ENCODE results near the gene SNAPC2.

- TF ChIP-seq, protein P1, sequence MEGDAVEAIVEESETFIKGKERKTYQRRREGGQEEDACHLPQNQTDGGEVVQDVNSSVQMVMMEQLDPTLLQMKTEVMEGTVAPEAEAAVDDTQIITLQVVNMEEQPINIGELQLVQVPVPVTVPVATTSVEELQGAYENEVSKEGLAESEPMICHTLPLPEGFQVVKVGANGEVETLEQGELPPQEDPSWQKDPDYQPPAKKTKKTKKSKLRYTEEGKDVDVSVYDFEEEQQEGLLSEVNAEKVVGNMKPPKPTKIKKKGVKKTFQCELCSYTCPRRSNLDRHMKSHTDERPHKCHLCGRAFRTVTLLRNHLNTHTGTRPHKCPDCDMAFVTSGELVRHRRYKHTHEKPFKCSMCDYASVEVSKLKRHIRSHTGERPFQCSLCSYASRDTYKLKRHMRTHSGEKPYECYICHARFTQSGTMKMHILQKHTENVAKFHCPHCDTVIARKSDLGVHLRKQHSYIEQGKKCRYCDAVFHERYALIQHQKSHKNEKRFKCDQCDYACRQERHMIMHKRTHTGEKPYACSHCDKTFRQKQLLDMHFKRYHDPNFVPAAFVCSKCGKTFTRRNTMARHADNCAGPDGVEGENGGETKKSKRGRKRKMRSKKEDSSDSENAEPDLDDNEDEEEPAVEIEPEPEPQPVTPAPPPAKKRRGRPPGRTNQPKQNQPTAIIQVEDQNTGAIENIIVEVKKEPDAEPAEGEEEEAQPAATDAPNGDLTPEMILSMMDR (IDR thresholded peaks at IDR 0.05; ENCODE audit: low read length) = no peak
- no peak for TF ChIP-seq EZH2phosphoT487 (IDR thresholded peaks at IDR 0.05; ENCODE audit: low read length)
Observed at GRCh38 chr19:7916955-7917266, 3.2 kb upstream of the SNAPC2 start.
